Neural cell (in vitro differentiated cells): ENCODE results near the gene CIT.

Experiments
- EP300 ChIP-seq: fragments of 450-650 bp; conservative IDR thresholded peaks from 2 replicates; pipeline ENCODE4 v1.6.1; 2014; ENCODE audit warnings: antibody characterized with exemption, mild to moderate bottlenecking, moderate library complexity; ENCODE audit not compliant: poor library complexity, severe bottlenecking
- EZH2 ChIP-seq: fragments of 200-600, 300-800 bp; shearing (Covaris generic), sonication (generic); IDR thresholded peaks from 2 replicates; pipeline ENCODE4 v1.6.1; 2014; ENCODE audit warnings: antibody characterized with exemption, low read length, borderline replicate concordance, mild to moderate bottlenecking; ENCODE audit not compliant: insufficient read depth, poor library complexity, severe bottlenecking
- MXI1 ChIP-seq: fragments of 450-650 bp; conservative IDR thresholded peaks from 2 replicates; pipeline ENCODE4 v1.6.1; 2014; ENCODE audit warnings: antibody characterized with exemption, mild to moderate bottlenecking; ENCODE audit not compliant: poor library complexity, severe bottlenecking
- POLR2AphosphoS5 ChIP-seq: IDR thresholded peaks from 2 replicates; pipeline ENCODE4 v1.6.1; 2012
- RAD21 ChIP-seq: fragments of 450-650 bp; conservative IDR thresholded peaks from 2 replicates; pipeline ENCODE4 v1.6.1; 2014; ENCODE audit warnings: antibody characterized with exemption, mild to moderate bottlenecking, moderate library complexity
- SMC3 ChIP-seq: fragments of 450-650 bp; conservative IDR thresholded peaks from 2 replicates; pipeline ENCODE4 v1.6.1; 2014; ENCODE audit warnings: antibody characterized with exemption, mild to moderate bottlenecking, moderate library complexity; ENCODE audit not compliant: poor library complexity
- TF ChIP-seq, protein P1 (sequence below): IDR thresholded peaks from 2 replicates; pipeline ENCODE4 v1.6.1; 2012; ENCODE audit warnings: borderline replicate concordance
- TF ChIP-seq, protein P2 (sequence below): fragments of 450-650 bp; IDR thresholded peaks from 2 replicates; pipeline ENCODE4 v1.5.1; 2014; ENCODE audit warnings: antibody characterized with exemption, mild to moderate bottlenecking, moderate library complexity; ENCODE audit not compliant: poor library complexity, severe bottlenecking

- TF ChIP-seq, protein P1, sequence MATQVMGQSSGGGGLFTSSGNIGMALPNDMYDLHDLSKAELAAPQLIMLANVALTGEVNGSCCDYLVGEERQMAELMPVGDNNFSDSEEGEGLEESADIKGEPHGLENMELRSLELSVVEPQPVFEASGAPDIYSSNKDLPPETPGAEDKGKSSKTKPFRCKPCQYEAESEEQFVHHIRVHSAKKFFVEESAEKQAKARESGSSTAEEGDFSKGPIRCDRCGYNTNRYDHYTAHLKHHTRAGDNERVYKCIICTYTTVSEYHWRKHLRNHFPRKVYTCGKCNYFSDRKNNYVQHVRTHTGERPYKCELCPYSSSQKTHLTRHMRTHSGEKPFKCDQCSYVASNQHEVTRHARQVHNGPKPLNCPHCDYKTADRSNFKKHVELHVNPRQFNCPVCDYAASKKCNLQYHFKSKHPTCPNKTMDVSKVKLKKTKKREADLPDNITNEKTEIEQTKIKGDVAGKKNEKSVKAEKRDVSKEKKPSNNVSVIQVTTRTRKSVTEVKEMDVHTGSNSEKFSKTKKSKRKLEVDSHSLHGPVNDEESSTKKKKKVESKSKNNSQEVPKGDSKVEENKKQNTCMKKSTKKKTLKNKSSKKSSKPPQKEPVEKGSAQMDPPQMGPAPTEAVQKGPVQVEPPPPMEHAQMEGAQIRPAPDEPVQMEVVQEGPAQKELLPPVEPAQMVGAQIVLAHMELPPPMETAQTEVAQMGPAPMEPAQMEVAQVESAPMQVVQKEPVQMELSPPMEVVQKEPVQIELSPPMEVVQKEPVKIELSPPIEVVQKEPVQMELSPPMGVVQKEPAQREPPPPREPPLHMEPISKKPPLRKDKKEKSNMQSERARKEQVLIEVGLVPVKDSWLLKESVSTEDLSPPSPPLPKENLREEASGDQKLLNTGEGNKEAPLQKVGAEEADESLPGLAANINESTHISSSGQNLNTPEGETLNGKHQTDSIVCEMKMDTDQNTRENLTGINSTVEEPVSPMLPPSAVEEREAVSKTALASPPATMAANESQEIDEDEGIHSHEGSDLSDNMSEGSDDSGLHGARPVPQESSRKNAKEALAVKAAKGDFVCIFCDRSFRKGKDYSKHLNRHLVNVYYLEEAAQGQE: no peak
- TF ChIP-seq EP300 (no peak), SMC3 (no peak), MXI1 (no peak), EZH2 (no peak), RAD21 (no peak), POLR2AphosphoS5 (no peak)
- TF ChIP-seq, protein P2, sequence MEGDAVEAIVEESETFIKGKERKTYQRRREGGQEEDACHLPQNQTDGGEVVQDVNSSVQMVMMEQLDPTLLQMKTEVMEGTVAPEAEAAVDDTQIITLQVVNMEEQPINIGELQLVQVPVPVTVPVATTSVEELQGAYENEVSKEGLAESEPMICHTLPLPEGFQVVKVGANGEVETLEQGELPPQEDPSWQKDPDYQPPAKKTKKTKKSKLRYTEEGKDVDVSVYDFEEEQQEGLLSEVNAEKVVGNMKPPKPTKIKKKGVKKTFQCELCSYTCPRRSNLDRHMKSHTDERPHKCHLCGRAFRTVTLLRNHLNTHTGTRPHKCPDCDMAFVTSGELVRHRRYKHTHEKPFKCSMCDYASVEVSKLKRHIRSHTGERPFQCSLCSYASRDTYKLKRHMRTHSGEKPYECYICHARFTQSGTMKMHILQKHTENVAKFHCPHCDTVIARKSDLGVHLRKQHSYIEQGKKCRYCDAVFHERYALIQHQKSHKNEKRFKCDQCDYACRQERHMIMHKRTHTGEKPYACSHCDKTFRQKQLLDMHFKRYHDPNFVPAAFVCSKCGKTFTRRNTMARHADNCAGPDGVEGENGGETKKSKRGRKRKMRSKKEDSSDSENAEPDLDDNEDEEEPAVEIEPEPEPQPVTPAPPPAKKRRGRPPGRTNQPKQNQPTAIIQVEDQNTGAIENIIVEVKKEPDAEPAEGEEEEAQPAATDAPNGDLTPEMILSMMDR: no peak
Observed at GRCh38 chr12:119672194-119672593, 204.9 kb downstream of the CIT start.
